GM06990 (cell line): Measurements from ENCODE around the gene PRSS50.
"Not testable (repeated sequence)": the region's sequence is repeated elsewhere in the genome, so short reads cannot be mapped to it uniquely, and the experiment has no call there.

ENCODE experiments used
- DNase-seq: peaks from one replicate; pipeline ENCODE4 v3.0.0-alpha.2; 2011; ENCODE audit not compliant: insufficient read length; ENCODE audit errors: extremely low read depth
- H3K27me3 ChIP-seq: replicated peaks from 2 replicates; pipeline ENCODE4 v1.6.0; 2011; ENCODE audit warnings: low read length; ENCODE audit not compliant: control insufficient read depth, insufficient read depth
- H3K36me3 ChIP-seq: 2 replicates; pipeline ENCODE4 v1.5.1; 2011; ENCODE audit warnings: low read length; ENCODE audit not compliant: control insufficient read depth, insufficient read depth
- H3K4me3 ChIP-seq: replicated peaks from 2 replicates; pipeline ENCODE4 v1.5.1; 2011; ENCODE audit warnings: low read depth, mild to moderate bottlenecking, control low read depth, low read length
- CTCF ChIP-seq: IDR thresholded peaks from 2 replicates; pipeline ENCODE4 v1.5.1; 2011; ENCODE audit warnings: low read length, control low read depth, mild to moderate bottlenecking, inconsistent platforms; ENCODE audit not compliant: insufficient read depth, poor library complexity, severe bottlenecking

Gene PRSS50

GRCh38 chr3:46755646-46756045 is 38.0 kb upstream of the PRSS50 start:
- no peak overlapping the region for H3K4me3 ChIP-seq
- no peaks in the 10 kb centered on the region for H3K27me3 ChIP-seq
- TF ChIP-seq CTCF, result no peak
- no peak for DNase-seq
- no peaks in the 10 kb centered on the region for H3K36me3 ChIP-seq

GRCh38 chr3:46753127-46753526 is 35.5 kb upstream of the PRSS50 start:
- H3K4me3 ChIP-seq, DNase-seq, H3K27me3 ChIP-seq, H3K36me3 ChIP-seq: not testable (repeated sequence)

- Histone ChIP-seq H3K27me3 (no peaks in the 10 kb centered on the region), H3K36me3 (no peaks in the 10 kb centered on the region), H3K4me3 (no peak overlapping the region)
- no peak for DNase-seq
- TF ChIP-seq CTCF, result no peak
Observed at GRCh38 chr3:46750555-46751038, 32.9 kb upstream of the PRSS50 start.

GRCh38 chr3:46749129-46749528 is 31.5 kb upstream of the PRSS50 start:
- no peaks in the 10 kb centered on the region for H3K27me3 ChIP-seq
- no peak for TF ChIP-seq CTCF
- H3K4me3 ChIP-seq, result no peak overlapping the region
- no peaks in the 10 kb centered on the region for H3K36me3 ChIP-seq
- no peak for DNase-seq

GRCh38 chr3:46748170-46748569 is 30.5 kb upstream of the PRSS50 start:
- TF ChIP-seq CTCF, result no peak
- no peak for DNase-seq

GRCh38 chr3:46746711-46747110 is 29.0 kb upstream of the PRSS50 start:
- TF ChIP-seq CTCF, result no peak
- DNase-seq, result no peak
- Histone ChIP-seq H3K36me3 (no peaks in the 10 kb centered on the region), H3K27me3 (no peaks in the 10 kb centered on the region), H3K4me3 (no peak overlapping the region)

More at GRCh38 chr3:46748170-46748569, 30.5 kb upstream of the PRSS50 start:
- no peaks in the 10 kb centered on the region for H3K27me3 ChIP-seq
- no peaks in the 10 kb centered on the region for H3K36me3 ChIP-seq
- no peak overlapping the region for H3K4me3 ChIP-seq
